Measurements from ENCODE around the gene SCFD1. TPM values are rescaled to one million over a fixed set of nuclear protein-coding genes. Genes with fewer than 3 reads are reported as not detected.
"Not testable (repeated sequence)": the region's sequence is repeated elsewhere in the genome, so short reads cannot be mapped to it uniquely, and the experiment has no call there.

Gene SCFD1
- total and polyA plus RNA-seq, 4 donors: 78.3 to 190 (median 98.7) TPM

DNA sequence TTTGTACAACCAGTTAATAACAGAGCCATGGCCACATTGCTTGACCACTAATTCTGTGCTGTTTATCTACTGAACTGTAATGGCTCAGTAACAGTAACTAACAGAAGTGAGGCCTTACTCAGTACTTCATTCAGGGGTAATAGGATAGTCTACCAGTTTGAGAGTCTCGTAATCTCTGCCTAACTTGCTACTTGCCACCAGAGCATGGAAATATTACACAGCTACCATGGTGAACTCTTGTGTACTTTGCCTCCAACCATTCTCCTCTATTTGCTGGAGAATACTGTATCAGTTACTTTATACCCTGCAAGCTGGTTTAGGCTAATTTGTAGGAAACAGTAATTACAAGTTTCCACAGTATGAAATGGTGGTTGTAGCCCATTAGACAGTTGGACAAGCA lies 10.6 kb downstream of the SCFD1 start:
- Histone ChIP-seq H3K9me3 (ENCODE audit: control insufficient read depth, insufficient read depth, low read length) (no peaks in the 10 kb centered on the region), H3K27me3 (ENCODE audit: control insufficient read depth, insufficient read depth, low read length) (no peaks in the 10 kb centered on the region), H3K4me1 (ENCODE audit: control insufficient read depth, insufficient read depth, low read length) (no peaks in the 10 kb centered on the region), H3K36me3 (ENCODE audit: control insufficient read depth, insufficient read depth, low read length) (peaks cover 9% of the 10 kb centered on the region), H3K27ac (ENCODE audit: low read depth, low read length) (no peak overlapping the region), H3K4me3 (ENCODE audit: low read depth, low read length) (no peak overlapping the region)
- WGBS (ENCODE audit: insufficient coverage): no CpG with 5 or more reads among the region's 1 CpG
- DNase-seq (ENCODE audit: low read depth in 4 of 6, low spot score in 6 of 6): no peak

DNA sequence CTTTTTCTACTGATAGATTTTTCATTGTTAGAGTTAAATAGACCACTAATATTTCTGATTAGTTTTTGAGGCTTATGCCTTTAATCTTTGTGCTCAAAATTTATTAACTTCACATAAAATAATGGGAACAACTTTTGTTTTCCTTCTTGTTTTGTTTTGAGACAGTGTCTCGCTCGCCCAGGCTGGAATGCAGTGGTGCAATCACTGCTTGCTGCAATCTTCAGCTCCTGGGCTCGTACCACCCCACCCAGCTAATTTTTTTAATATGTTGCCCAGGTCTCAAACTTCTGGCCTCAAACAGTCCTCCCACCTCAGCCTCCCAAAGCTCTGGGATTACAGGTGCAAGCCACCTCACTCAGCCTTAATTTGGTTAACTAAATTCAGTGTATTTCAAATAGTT lies 16.8 kb downstream of the SCFD1 start:
- no peak overlapping the region for H3K27ac ChIP-seq (ENCODE audit: low read depth, low read length)
- peaks cover 3% of the 10 kb centered on the region for H3K36me3 ChIP-seq (ENCODE audit: control insufficient read depth, insufficient read depth, low read length)
- WGBS (ENCODE audit: insufficient coverage): 95% methylated on average over 3 of the region's 3 CpGs

GRCh38 chr14:30641207-30641606 lies 19.1 kb downstream of the SCFD1 start:
- Histone ChIP-seq H3K4me3 (ENCODE audit: low read depth, low read length) (no peak overlapping the region), H3K36me3 (ENCODE audit: control insufficient read depth, insufficient read depth, low read length) (peaks cover 8% of the 10 kb centered on the region), H3K9me3 (ENCODE audit: control insufficient read depth, insufficient read depth, low read length) (peaks cover 5% of the 10 kb centered on the region), H3K27ac (ENCODE audit: low read depth, low read length) (no peak overlapping the region), H3K27me3 (ENCODE audit: control insufficient read depth, insufficient read depth, low read length) (no peaks in the 10 kb centered on the region), H3K4me1 (ENCODE audit: control insufficient read depth, insufficient read depth, low read length) (no peaks in the 10 kb centered on the region)
- no CpG with 5 or more reads among the region's 1 CpG for WGBS (ENCODE audit: insufficient coverage)
- no peak for DNase-seq (ENCODE audit: low read depth in 4 of 6, low spot score in 6 of 6)

More for the DNA sequence above, 16.8 kb downstream of the SCFD1 start:
- Histone ChIP-seq H3K4me3 (ENCODE audit: low read depth, low read length) (no peak overlapping the region), H3K9me3 (ENCODE audit: control insufficient read depth, insufficient read depth, low read length) (peaks cover under 1% of the 10 kb centered on the region), H3K4me1 (ENCODE audit: control insufficient read depth, insufficient read depth, low read length) (no peaks in the 10 kb centered on the region), H3K27me3 (ENCODE audit: control insufficient read depth, insufficient read depth, low read length) (no peaks in the 10 kb centered on the region)
- DNase-seq (ENCODE audit: low read depth in 4 of 6, low spot score in 6 of 6): no peak

GRCh38 chr14:30644462-30644861 lies 22.3 kb downstream of the SCFD1 start:
- H3K27me3 ChIP-seq (ENCODE audit: control insufficient read depth, insufficient read depth, low read length); DNase-seq (ENCODE audit: low read depth in 4 of 6, low spot score in 6 of 6); H3K36me3 ChIP-seq (ENCODE audit: control insufficient read depth, insufficient read depth, low read length); H3K4me1 ChIP-seq (ENCODE audit: control insufficient read depth, insufficient read depth, low read length); H3K4me3 ChIP-seq (ENCODE audit: low read depth, low read length); H3K9me3 ChIP-seq (ENCODE audit: control insufficient read depth, insufficient read depth, low read length); H3K27ac ChIP-seq (ENCODE audit: low read depth, low read length): not testable (repeated sequence)
- 100% methylated on average over 3 of the region's 5 CpGs for WGBS (ENCODE audit: insufficient coverage)

GRCh38 chr14:30645600-30645999 lies 23.5 kb downstream of the SCFD1 start:
- H3K4me1 ChIP-seq (ENCODE audit: control insufficient read depth, insufficient read depth, low read length): no peaks in the 10 kb centered on the region
- no peak overlapping the region for H3K27ac ChIP-seq (ENCODE audit: low read depth, low read length)
- peaks cover 8% of the 10 kb centered on the region for H3K36me3 ChIP-seq (ENCODE audit: control insufficient read depth, insufficient read depth, low read length)
- 83% methylated on average over 1 of the region's 2 CpGs for WGBS (ENCODE audit: insufficient coverage)
- no peaks in the 10 kb centered on the region for H3K27me3 ChIP-seq (ENCODE audit: control insufficient read depth, insufficient read depth, low read length)
- H3K4me3 ChIP-seq (ENCODE audit: low read depth, low read length): no peak overlapping the region
- no peak for DNase-seq (ENCODE audit: low read depth in 4 of 6, low spot score in 6 of 6)
- peaks cover 5% of the 10 kb centered on the region for H3K9me3 ChIP-seq (ENCODE audit: control insufficient read depth, insufficient read depth, low read length)

GRCh38 chr14:30648471-30648870 lies 26.4 kb downstream of the SCFD1 start:
- H3K27me3 ChIP-seq (ENCODE audit: control insufficient read depth, insufficient read depth, low read length): no peaks in the 10 kb centered on the region
- peaks cover 5% of the 10 kb centered on the region for H3K9me3 ChIP-seq (ENCODE audit: control insufficient read depth, insufficient read depth, low read length)
- H3K4me3 ChIP-seq (ENCODE audit: low read depth, low read length): no peak overlapping the region
- no peak for DNase-seq (ENCODE audit: low read depth in 4 of 6, low spot score in 6 of 6)
- no peaks in the 10 kb centered on the region for H3K4me1 ChIP-seq (ENCODE audit: control insufficient read depth, insufficient read depth, low read length)
- WGBS (ENCODE audit: insufficient coverage): 86% methylated on average over 1 of the region's 2 CpGs
- H3K36me3 ChIP-seq (ENCODE audit: control insufficient read depth, insufficient read depth, low read length): peaks cover 9% of the 10 kb centered on the region
- no peak overlapping the region for H3K27ac ChIP-seq (ENCODE audit: low read depth, low read length)

- Histone ChIP-seq H3K36me3 (ENCODE audit: control insufficient read depth, insufficient read depth, low read length) (peaks cover 16% of the 10 kb centered on the region), H3K4me3 (ENCODE audit: low read depth, low read length) (no peak overlapping the region), H3K4me1 (ENCODE audit: control insufficient read depth, insufficient read depth, low read length) (no peaks in the 10 kb centered on the region), H3K9me3 (ENCODE audit: control insufficient read depth, insufficient read depth, low read length) (no peaks in the 10 kb centered on the region), H3K27ac (ENCODE audit: low read depth, low read length) (no peak overlapping the region), H3K27me3 (ENCODE audit: control insufficient read depth, insufficient read depth, low read length) (no peaks in the 10 kb centered on the region)
- no peak for DNase-seq (ENCODE audit: low read depth in 4 of 6, low spot score in 6 of 6)
- 100% methylated on average over 1 of the region's 6 CpGs for WGBS (ENCODE audit: insufficient coverage)
These were observed 29.8 kb downstream of the SCFD1 start for GRCh38 chr14:30651937-30652336.

DNA sequence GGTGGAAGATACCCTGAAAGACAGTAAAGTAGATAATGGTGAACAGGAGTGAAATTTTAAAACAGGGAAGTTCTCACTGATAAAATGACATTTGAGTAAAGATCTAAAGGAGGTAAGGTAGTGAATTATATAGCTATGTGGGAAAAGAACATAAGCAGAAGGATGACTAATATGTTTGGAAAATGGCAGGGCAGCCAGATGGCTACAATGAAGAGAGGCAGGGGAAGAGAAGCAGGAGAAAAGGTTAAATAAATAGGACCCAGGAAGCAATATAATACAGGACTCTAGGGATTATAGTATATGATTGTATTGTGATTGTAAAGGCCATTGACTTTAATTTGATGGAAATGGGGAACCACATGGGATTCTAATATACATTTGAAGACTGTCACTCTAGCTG lies 33.0 kb downstream of the SCFD1 start:
- Histone ChIP-seq H3K36me3 (ENCODE audit: control insufficient read depth, insufficient read depth, low read length) (peaks cover 20% of the 10 kb centered on the region), H3K9me3 (ENCODE audit: control insufficient read depth, insufficient read depth, low read length) (no peaks in the 10 kb centered on the region), H3K4me3 (ENCODE audit: low read depth, low read length) (no peak overlapping the region), H3K4me1 (ENCODE audit: control insufficient read depth, insufficient read depth, low read length) (no peaks in the 10 kb centered on the region), H3K27ac (ENCODE audit: low read depth, low read length) (no peak overlapping the region), H3K27me3 (ENCODE audit: control insufficient read depth, insufficient read depth, low read length) (no peaks in the 10 kb centered on the region)
- no peak for DNase-seq (ENCODE audit: low read depth in 4 of 6, low spot score in 6 of 6)

- Histone ChIP-seq H3K36me3 (ENCODE audit: control insufficient read depth, insufficient read depth, low read length) (peaks cover 20% of the 10 kb centered on the region), H3K27ac (ENCODE audit: low read depth, low read length) (no peak overlapping the region), H3K27me3 (ENCODE audit: control insufficient read depth, insufficient read depth, low read length) (no peaks in the 10 kb centered on the region), H3K4me3 (ENCODE audit: low read depth, low read length) (no peak overlapping the region), H3K9me3 (ENCODE audit: control insufficient read depth, insufficient read depth, low read length) (no peaks in the 10 kb centered on the region), H3K4me1 (ENCODE audit: control insufficient read depth, insufficient read depth, low read length) (no peaks in the 10 kb centered on the region)
- 92% methylated on average over 1 of the region's 3 CpGs for WGBS (ENCODE audit: insufficient coverage)
- DNase-seq (ENCODE audit: low read depth in 4 of 6, low spot score in 6 of 6): no peak
These were observed 33.5 kb downstream of the SCFD1 start for GRCh38 chr14:30655658-30656057.

GRCh38 chr14:30656190-30656632 lies 34.1 kb downstream of the SCFD1 start:
- H3K9me3 ChIP-seq (ENCODE audit: control insufficient read depth, insufficient read depth, low read length): no peaks in the 10 kb centered on the region
- peaks cover 20% of the 10 kb centered on the region for H3K36me3 ChIP-seq (ENCODE audit: control insufficient read depth, insufficient read depth, low read length)
- H3K27ac ChIP-seq (ENCODE audit: low read depth, low read length): no peak overlapping the region
- H3K27me3 ChIP-seq (ENCODE audit: control insufficient read depth, insufficient read depth, low read length): no peaks in the 10 kb centered on the region
- peak in 3 of 6 donors; percentile 12 to 52 (median 38) for DNase-seq (ENCODE audit: low read depth in 4 of 6, low spot score in 6 of 6)
- H3K4me1 ChIP-seq (ENCODE audit: control insufficient read depth, insufficient read depth, low read length): no peaks in the 10 kb centered on the region
- H3K4me3 ChIP-seq (ENCODE audit: low read depth, low read length): no peak overlapping the region
- 64% methylated on average over 8 of the region's 8 CpGs for WGBS (ENCODE audit: insufficient coverage)
